ENCODE results near the gene TMC7.

TMC7 gene

DNA sequence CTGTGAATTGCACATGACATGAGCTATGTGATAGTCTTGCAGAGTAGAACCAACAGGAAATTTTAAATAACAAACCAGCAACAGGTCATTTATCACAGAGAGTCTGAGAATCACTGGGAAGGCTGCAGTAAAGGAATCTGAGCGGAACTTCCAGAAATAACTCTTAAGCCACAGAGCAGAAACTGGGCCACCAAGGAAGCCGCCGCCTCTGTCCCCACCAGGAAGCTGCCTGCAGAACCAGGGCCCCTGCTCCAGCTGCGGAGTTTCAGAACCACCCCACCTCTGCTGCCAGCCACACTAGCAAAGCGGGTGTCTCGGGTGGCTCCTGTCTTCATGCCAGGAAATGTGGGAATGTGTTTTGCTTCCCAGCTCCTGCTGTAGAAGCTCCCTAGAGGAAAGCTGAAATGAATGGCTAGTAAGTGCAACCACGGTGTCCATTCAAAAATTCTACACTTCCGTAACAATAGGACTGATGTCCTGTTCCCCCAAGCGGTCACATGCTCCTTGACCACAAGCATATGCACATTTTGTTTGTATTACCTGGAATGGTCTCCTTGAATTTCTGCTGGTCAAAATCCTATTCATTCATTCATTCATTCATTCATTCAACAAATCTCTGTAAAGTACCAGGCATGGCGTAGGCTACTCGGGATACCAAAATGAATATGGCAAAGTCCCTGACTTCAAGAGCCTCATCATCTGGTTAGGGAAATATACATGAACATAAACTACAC is 122.3 kb downstream of the TMC7 start:
- H3K4me3 ChIP-seq (ENCODE audit: control insufficient read depth, low read depth, low read length): no peak overlapping the region
- TF ChIP-seq, protein P1, sequence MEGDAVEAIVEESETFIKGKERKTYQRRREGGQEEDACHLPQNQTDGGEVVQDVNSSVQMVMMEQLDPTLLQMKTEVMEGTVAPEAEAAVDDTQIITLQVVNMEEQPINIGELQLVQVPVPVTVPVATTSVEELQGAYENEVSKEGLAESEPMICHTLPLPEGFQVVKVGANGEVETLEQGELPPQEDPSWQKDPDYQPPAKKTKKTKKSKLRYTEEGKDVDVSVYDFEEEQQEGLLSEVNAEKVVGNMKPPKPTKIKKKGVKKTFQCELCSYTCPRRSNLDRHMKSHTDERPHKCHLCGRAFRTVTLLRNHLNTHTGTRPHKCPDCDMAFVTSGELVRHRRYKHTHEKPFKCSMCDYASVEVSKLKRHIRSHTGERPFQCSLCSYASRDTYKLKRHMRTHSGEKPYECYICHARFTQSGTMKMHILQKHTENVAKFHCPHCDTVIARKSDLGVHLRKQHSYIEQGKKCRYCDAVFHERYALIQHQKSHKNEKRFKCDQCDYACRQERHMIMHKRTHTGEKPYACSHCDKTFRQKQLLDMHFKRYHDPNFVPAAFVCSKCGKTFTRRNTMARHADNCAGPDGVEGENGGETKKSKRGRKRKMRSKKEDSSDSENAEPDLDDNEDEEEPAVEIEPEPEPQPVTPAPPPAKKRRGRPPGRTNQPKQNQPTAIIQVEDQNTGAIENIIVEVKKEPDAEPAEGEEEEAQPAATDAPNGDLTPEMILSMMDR (IDR thresholded peaks at IDR 0.05; ENCODE audit: control insufficient read depth, insufficient read depth, low read depth, low read length, missing control alignments): no peak
- no peak for DNase-seq (ENCODE audit: low read depth)

DNA sequence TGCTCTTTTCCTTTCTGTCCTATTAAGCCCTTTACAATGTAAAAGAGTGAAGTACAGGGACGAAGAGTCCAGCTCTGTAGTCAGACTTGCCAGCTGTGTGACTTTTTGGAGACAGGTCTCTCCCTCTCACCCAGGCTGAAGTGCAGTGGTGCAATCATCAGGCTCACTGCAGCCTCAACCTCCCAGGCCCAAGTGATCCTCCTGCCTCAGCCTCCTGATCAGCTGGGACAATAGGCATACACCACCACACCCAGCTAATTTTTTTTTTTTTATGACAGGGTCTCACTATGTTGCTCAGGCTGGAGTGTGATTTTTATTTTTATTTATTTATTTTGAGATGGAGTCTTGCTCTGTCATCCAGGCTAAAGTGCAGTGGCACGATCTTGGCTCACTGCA is 122.9 kb downstream of the TMC7 start:
- no peak overlapping the region for H3K4me3 ChIP-seq (ENCODE audit: control insufficient read depth, low read depth, low read length)
- DNase-seq (ENCODE audit: low read depth): no peak
- TF ChIP-seq, protein P1 (IDR thresholded peaks at IDR 0.05; ENCODE audit: control insufficient read depth, insufficient read depth, low read depth, low read length, missing control alignments): no peak

DNA sequence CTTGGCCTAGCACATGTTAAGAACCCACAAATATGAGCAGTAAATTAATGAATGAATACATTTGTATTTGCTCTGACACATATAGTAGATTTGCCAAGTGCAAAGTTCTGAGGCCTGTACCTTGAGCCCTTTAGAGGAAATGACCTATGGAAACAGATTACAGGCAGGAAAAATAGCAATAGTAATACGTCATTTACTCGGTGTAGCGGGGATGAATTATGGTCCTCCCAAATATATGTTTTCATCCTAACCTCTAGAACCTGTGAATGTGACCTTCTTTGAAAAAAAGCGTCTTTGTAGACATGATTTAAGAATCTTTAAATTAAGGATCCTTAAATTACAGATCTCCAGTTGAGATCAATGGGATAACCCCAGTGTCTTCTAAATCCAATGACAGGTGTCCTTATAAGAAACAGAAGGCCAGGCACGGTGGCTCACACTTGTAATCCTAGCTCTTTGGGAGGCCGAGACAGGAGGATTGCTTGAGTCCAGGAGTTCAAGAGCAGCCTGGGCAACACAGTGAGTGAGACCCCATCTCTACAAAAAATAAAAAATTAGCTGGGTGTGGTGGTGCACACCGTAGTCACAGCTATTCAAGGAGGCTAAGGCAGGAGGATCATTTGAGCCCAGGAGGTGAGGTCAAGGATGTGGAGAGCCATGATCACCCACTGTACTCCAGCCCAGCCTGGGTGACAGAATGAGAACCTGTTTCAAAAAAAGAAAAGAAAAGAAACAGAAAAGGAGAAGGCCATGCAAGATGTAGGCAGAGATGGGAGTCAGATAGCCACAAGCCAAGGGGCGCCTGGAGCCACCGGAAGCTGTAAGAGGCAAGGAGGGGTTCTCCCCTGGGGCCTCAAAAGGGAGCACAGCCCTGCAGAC is 124.9 kb downstream of the TMC7 start:
- TF ChIP-seq, protein P1 (IDR thresholded peaks at IDR 0.05; ENCODE audit: control insufficient read depth, insufficient read depth, low read depth, low read length, missing control alignments): no peak
- no peak overlapping the region for H3K4me3 ChIP-seq (ENCODE audit: control insufficient read depth, low read depth, low read length)
- no peak for DNase-seq (ENCODE audit: low read depth)

DNA sequence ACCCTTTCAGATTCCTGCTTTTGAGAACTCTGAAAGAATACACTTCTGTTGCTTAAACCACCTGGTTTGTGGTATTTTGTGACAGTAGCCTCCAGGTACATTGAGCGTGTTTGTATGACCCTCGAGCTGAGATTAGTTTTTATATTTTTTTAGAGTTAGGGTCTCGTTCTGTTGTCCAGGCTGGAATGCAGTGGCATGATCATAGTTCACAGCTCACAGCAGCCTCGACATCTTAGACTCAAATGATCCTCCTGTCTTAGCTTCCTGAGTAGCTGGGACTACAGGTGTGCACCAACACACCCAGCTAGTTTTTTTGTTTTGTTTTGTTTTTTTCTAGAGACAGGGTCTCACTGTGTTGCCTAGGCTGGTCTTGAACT is 125.5 kb downstream of the TMC7 start:
- TF ChIP-seq, protein P1 (IDR thresholded peaks at IDR 0.05; ENCODE audit: control insufficient read depth, insufficient read depth, low read depth, low read length, missing control alignments): no peak
- DNase-seq (ENCODE audit: low read depth): no peak
- H3K4me3 ChIP-seq (ENCODE audit: control insufficient read depth, low read depth, low read length): no peak overlapping the region

DNA sequence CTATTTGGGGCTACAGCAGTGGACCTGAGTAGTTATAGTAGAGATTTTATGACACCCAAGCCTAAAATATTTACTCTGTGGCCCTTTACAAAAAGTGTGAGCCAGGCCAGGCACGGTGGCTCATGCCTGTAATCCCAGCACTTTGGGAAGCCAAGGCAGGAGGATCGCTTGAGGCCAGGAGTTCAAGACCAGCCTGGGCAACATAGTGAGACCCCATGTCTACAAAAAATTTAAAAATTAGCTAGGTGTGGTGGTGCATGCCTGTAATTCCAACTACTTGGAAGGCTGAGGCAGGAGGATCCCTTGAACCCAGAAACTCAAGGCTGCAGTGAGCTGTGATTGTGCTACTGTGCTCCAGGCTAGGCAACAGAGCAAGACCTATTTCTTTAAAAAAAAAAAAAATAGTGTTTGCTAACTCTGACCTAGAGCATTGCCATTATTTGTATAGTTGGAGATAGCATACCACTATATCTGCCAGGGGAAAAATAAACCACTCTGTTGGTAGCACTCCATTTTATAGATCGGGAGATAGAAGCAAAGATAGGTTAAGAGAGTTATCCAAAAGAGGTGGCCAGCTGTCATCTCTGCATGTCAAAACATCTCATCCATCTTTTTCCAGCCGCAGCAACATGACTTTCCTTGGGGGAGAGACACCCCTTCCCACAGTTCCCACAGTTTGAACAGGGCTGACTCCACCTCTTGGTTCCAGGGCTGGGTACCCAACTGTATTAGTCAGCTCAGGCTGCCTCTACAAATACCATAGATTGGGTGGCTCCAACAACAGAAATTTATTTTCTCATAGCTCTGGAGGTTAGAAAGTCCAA is 127.0 kb downstream of the TMC7 start:
- H3K4me3 ChIP-seq (ENCODE audit: control insufficient read depth, low read depth, low read length): no peak overlapping the region
- DNase-seq (ENCODE audit: low read depth): no peak
- TF ChIP-seq, protein P1 (IDR thresholded peaks at IDR 0.05; ENCODE audit: control insufficient read depth, insufficient read depth, low read depth, low read length, missing control alignments): no peak

DNA sequence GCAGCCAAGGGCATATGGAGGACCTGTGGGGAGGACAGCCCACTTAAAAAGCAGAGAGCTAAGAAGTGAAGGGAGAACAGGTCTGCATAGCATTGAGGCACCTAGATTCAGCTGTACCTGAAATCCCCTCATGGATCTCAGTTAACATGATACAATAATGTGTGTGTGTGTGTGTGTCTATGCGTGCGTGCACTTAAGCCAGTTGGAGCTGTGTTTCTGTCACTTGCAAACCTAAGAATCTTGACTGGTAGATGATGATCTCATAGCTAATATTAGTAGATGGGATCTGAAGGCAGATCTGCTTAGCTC is 128.3 kb downstream of the TMC7 start:
- no peak overlapping the region for H3K4me3 ChIP-seq (ENCODE audit: control insufficient read depth, low read depth, low read length)
- DNase-seq (ENCODE audit: low read depth): no peak
- TF ChIP-seq, protein P1 (IDR thresholded peaks at IDR 0.05; ENCODE audit: control insufficient read depth, insufficient read depth, low read depth, low read length, missing control alignments): no peak

All from AG09309 (cell line).